ENCODE data around the gene BANP.

Gene BANP

GRCh38 chr16:88067530-88068411, 116.5 kb downstream of the BANP start:
- Histone ChIP-seq H2AFZ (ENCODE audit: low read length) (no peak overlapping the region), H4K8ac (ENCODE audit: low read depth, low read length) (peak overlapping the region; percentile 77), H2BK15ac (ENCODE audit: low read length) (no peak overlapping the region), H3K4me3 (ENCODE audit: low read length in 2 of 2) (no peak overlapping the region), H3K4ac (ENCODE audit: low read length) (peak overlapping the region; percentile 78), H3K4me1 (ENCODE audit: control insufficient read depth in 2 of 2, insufficient read depth in 1 of 2, low read depth in 1 of 2, low read length in 2 of 2) (peaks cover 0 to 2% of the 10 kb centered on the region in 2 donors), H3K36me3 (replicated peaks in 1 of 2; ENCODE audit: control insufficient read depth in 2 of 2, insufficient read depth in 2 of 2, low read length in 2 of 2) (peaks cover 7 to 12% of the 10 kb centered on the region in 2 donors), H3K23ac (ENCODE audit: low read depth, low read length, poor library complexity) (peak overlapping the region; percentile 65), H3K4me2 (ENCODE audit: insufficient read depth, low read length, poor library complexity, severe bottlenecking) (no peak overlapping the region), H3K27ac (replicated peaks; ENCODE audit: low read length) (no peak overlapping the region), H3K14ac (ENCODE audit: low read length) (peak overlapping the region; percentile 92), H2AK5ac (ENCODE audit: low read depth, low read length) (peak overlapping the region; percentile 70), H4K91ac (ENCODE audit: low read depth, low read length, poor library complexity) (no peak overlapping the region), H2BK120ac (ENCODE audit: low read depth, low read length) (no peak overlapping the region), H3K79me1 (ENCODE audit: low read depth, low read length) (no peaks in the 10 kb centered on the region), H3K18ac (ENCODE audit: low read length) (peak overlapping the region; percentile 92), H3K27me3 (ENCODE audit: control insufficient read depth in 3 of 3, insufficient read depth in 3 of 3, low read depth in 1 of 3, low read length in 3 of 3) (no peaks in the 10 kb centered on the region), H2BK12ac (ENCODE audit: low read length) (peak overlapping the region; percentile 32), H3K9me3 (replicated peaks in 1 of 2; ENCODE audit: control insufficient read depth in 2 of 2, insufficient read depth in 1 of 2, low read depth in 1 of 2, low read length in 2 of 2) (no peaks in the 10 kb centered on the region), H2BK5ac (ENCODE audit: low read length) (no peak overlapping the region), H3K9ac (ENCODE audit: low read depth, low read length, poor library complexity) (no peak overlapping the region)
- no peak for DNase-seq (ENCODE audit: low spot score)
- WGBS, 2 donors (ENCODE audit: extremely low coverage in 2 of 2, insufficient read length in 2 of 2, insufficient replicate concordance in 1 of 2), result no CpG with 5 or more reads among the region's 40 CpGs

- Histone ChIP-seq H3K23ac (ENCODE audit: low read depth, low read length, poor library complexity) (peak overlapping the region; percentile 56), H3K9ac (ENCODE audit: low read depth, low read length, poor library complexity) (no peak overlapping the region), H3K27ac (replicated peaks; ENCODE audit: low read length) (no peak overlapping the region), H3K14ac (ENCODE audit: low read length) (no peak overlapping the region), H2AFZ (ENCODE audit: low read length) (no peak overlapping the region), H3K27me3 (ENCODE audit: control insufficient read depth in 3 of 3, insufficient read depth in 3 of 3, low read depth in 1 of 3, low read length in 3 of 3) (no peaks in the 10 kb centered on the region), H4K91ac (ENCODE audit: low read depth, low read length, poor library complexity) (no peak overlapping the region), H4K8ac (ENCODE audit: low read depth, low read length) (no peak overlapping the region), H3K4me1 (ENCODE audit: control insufficient read depth in 2 of 2, insufficient read depth in 1 of 2, low read depth in 1 of 2, low read length in 2 of 2) (no peaks in the 10 kb centered on the region), H3K18ac (ENCODE audit: low read length) (peak overlapping the region; percentile 80), H2BK5ac (ENCODE audit: low read length) (no peak overlapping the region), H3K9me3 (replicated peaks in 1 of 2; ENCODE audit: control insufficient read depth in 2 of 2, insufficient read depth in 1 of 2, low read depth in 1 of 2, low read length in 2 of 2) (no peaks in the 10 kb centered on the region), H3K4me3 (ENCODE audit: low read length in 2 of 2) (no peak overlapping the region), H3K4me2 (ENCODE audit: insufficient read depth, low read length, poor library complexity, severe bottlenecking) (no peak overlapping the region), H3K4ac (ENCODE audit: low read length) (no peak overlapping the region), H3K36me3 (replicated peaks in 1 of 2; ENCODE audit: control insufficient read depth in 2 of 2, insufficient read depth in 2 of 2, low read length in 2 of 2) (peaks cover 7 to 12% of the 10 kb centered on the region in 2 donors), H2AK5ac (ENCODE audit: low read depth, low read length) (no peak overlapping the region), H2BK120ac (ENCODE audit: low read depth, low read length) (no peak overlapping the region), H2BK12ac (ENCODE audit: low read length) (no peak overlapping the region), H2BK15ac (ENCODE audit: low read length) (no peak overlapping the region), H3K79me1 (ENCODE audit: low read depth, low read length) (peaks cover 3% of the 10 kb centered on the region)
- WGBS, 2 donors (ENCODE audit: extremely low coverage in 2 of 2, insufficient read length in 2 of 2, insufficient replicate concordance in 1 of 2), result no CpG with 5 or more reads among the region's 27 CpGs
- DNase-seq (ENCODE audit: low spot score), result no peak
Observed at GRCh38 chr16:88068476-88069396, 117.5 kb downstream of the BANP start.

DNA sequence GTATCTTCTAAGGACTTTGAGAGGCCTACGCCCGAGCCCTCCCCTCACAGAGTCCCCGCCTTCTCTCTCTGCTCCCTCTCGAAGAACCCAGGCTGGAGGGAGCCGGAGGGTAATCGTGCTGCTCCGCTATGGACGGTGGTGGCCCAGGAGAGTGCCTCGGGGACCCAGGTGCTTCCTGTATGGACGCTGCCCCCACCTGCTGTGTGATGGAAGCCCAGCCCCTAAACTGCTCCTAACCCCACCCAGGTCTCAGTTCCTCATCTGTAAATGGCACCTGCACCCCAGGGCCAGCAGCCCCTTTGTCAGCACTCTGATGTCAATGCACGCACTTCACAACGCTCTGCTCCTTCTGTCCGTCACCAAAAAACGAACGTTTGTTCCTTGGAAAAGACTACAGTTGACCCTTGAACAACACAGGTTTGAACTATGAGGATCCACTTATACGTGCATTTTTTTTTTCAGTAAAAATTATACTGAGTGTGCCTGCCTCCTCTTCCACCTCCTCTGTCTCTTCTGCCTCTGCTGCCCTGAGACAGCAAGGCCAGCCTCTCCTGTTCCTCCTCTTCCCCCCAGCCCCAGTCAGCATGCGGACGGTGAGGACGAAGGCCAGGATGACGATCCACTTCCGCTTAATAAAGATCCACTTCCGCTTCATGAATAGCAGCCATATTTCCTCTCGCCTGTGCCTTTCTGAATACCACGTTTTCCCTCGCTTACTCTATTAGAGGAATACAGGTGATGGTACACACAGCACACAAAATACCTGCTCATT, 118.3 kb downstream of the BANP start:
- no peak overlapping the region for H3K27ac ChIP-seq (replicated peaks; ENCODE audit: low read length)
- H2BK15ac ChIP-seq (ENCODE audit: low read length), result no peak overlapping the region
- H3K4ac ChIP-seq (ENCODE audit: low read length), result no peak overlapping the region
- H3K36me3 ChIP-seq (replicated peaks in 1 of 2; ENCODE audit: control insufficient read depth in 2 of 2, insufficient read depth in 2 of 2, low read length in 2 of 2), result peaks cover 7 to 12% of the 10 kb centered on the region in 2 donors
- H3K4me2 ChIP-seq (ENCODE audit: insufficient read depth, low read length, poor library complexity, severe bottlenecking), result no peak overlapping the region
- H3K18ac ChIP-seq (ENCODE audit: low read length), result peak overlapping the region; percentile 44
- no peak overlapping the region for H2BK5ac ChIP-seq (ENCODE audit: low read length)
- H2BK120ac ChIP-seq (ENCODE audit: low read depth, low read length), result no peak overlapping the region
- WGBS, 2 donors (ENCODE audit: extremely low coverage in 2 of 2, insufficient read length in 2 of 2, insufficient replicate concordance in 1 of 2), result no CpG with 5 or more reads among the region's 25 CpGs
- peaks cover 3% of the 10 kb centered on the region for H3K79me1 ChIP-seq (ENCODE audit: low read depth, low read length)
- H2AK5ac ChIP-seq (ENCODE audit: low read depth, low read length), result no peak overlapping the region
- H4K91ac ChIP-seq (ENCODE audit: low read depth, low read length, poor library complexity), result no peak overlapping the region
- no peak overlapping the region for H4K8ac ChIP-seq (ENCODE audit: low read depth, low read length)
- no peak for DNase-seq (ENCODE audit: low spot score)
- no peak overlapping the region for H3K14ac ChIP-seq (ENCODE audit: low read length)
- no peak overlapping the region for H3K9ac ChIP-seq (ENCODE audit: low read depth, low read length, poor library complexity)
- H2BK12ac ChIP-seq (ENCODE audit: low read length), result no peak overlapping the region
- no peaks in the 10 kb centered on the region for H3K9me3 ChIP-seq (replicated peaks in 1 of 2; ENCODE audit: control insufficient read depth in 2 of 2, insufficient read depth in 1 of 2, low read depth in 1 of 2, low read length in 2 of 2)
- no peak overlapping the region for H3K4me3 ChIP-seq (ENCODE audit: low read length in 2 of 2)
- no peaks in the 10 kb centered on the region for H3K4me1 ChIP-seq (ENCODE audit: control insufficient read depth in 2 of 2, insufficient read depth in 1 of 2, low read depth in 1 of 2, low read length in 2 of 2)
- no peaks in the 10 kb centered on the region for H3K27me3 ChIP-seq (ENCODE audit: control insufficient read depth in 3 of 3, insufficient read depth in 3 of 3, low read depth in 1 of 3, low read length in 3 of 3)
- no peak overlapping the region for H3K23ac ChIP-seq (ENCODE audit: low read depth, low read length, poor library complexity)
- no peak overlapping the region for H2AFZ ChIP-seq (ENCODE audit: low read length)

All from neuronal stem cell (in vitro differentiated cells).